Activated CD8-positive, alpha-beta T cell treated with anti-CD3 and anti-CD28 coated beads, Interleukin-2, amount 10 ng/mL, durations not matched to agents 7 days and 5 days (primary cell): Measurements from ENCODE around the gene GLIS1. TPM values are rescaled to one million over a fixed set of nuclear protein-coding genes. Genes with fewer than 3 reads are reported as not detected.

Source experiments
- ATAC-seq: fragments of 150-1000 bp; cut with Tn5 transposase; one replicate; pipeline ENCODE4 v1.10.0; 2021; ENCODE audit warnings: moderate library complexity
- CTCF ChIA-PET: fragments of 350-600 bp; sonication (Branson Sonifier 250); formaldehyde crosslinking; loops from one replicate; lab custom pipeline; 2021; ENCODE audit warnings: antibody characterized with exemption; lab: Charles Lee
- POLR2A ChIA-PET: fragments of 350-600 bp; sonication (Branson Sonifier 250); formaldehyde crosslinking; loops from one replicate; lab custom pipeline; 2021; ENCODE audit warnings: antibody characterized with exemption; lab: Charles Lee
- DNase-seq: peaks from one replicate; pipeline ENCODE4 v3.0.0-alpha.2; 2020
- H3K27ac Mint-ChIP-seq: one replicate; pipeline ENCODE4 v1.8.0; 2021; ENCODE audit warnings: mild to moderate bottlenecking, mixed read lengths
- H3K27me3 Mint-ChIP-seq: one replicate; pipeline ENCODE4 v1.8.0; 2021; ENCODE audit warnings: low read depth, mixed read lengths
- H3K36me3 Mint-ChIP-seq: one replicate; pipeline ENCODE4 v1.8.0; 2021; ENCODE audit warnings: low read depth, mixed read lengths
- H3K4me1 Mint-ChIP-seq: one replicate; pipeline ENCODE4 v1.8.0; 2021; ENCODE audit warnings: low read depth, mixed read lengths
- H3K4me3 Mint-ChIP-seq: one replicate; pipeline ENCODE4 v1.8.0; 2021; ENCODE audit warnings: mild to moderate bottlenecking, mixed read lengths
- H3K9me3 Mint-ChIP-seq: one replicate; pipeline ENCODE4 v1.8.0; 2022; ENCODE audit warnings: mixed read lengths; ENCODE audit not compliant: insufficient read depth
- total RNA-seq, 2 experiments: library from RNA; stranded (reverse); gene quantifications; one replicate each; pipeline ENCODE4 v1.2.3, GENCODE V29; 2021

The GLIS1 gene
- total RNA-seq, 2 experiments from 2014 or later: not detected

- Mint-ChIP-seq H3K4me1 (no peaks in the 10 kb centered on the region), H3K4me3 (no peak overlapping the region), H3K27ac (no peak overlapping the region), H3K27me3 (no peaks in the 10 kb centered on the region), H3K36me3 (no peaks in the 10 kb centered on the region), H3K9me3 (no peaks in the 10 kb centered on the region)
- no peak for ATAC-seq
- ChIA-PET POLR2A (no interaction called here), CTCF (no interaction called here)
- no peak for DNase-seq
Measured at GRCh38 chr1:53539711-53540603, 199.0 kb downstream of the GLIS1 start.

GRCh38 chr1:53539226-53539625 is 199.7 kb downstream of the GLIS1 start:
- no peaks in the 10 kb centered on the region for H3K4me1 Mint-ChIP-seq
- ATAC-seq (no peak), DNase-seq (no peak)
- no peak overlapping the region for H3K27ac Mint-ChIP-seq
- CTCF ChIA-PET: no interaction called here
- H3K9me3 Mint-ChIP-seq: no peaks in the 10 kb centered on the region
- H3K36me3 Mint-ChIP-seq: no peaks in the 10 kb centered on the region
- no peaks in the 10 kb centered on the region for H3K27me3 Mint-ChIP-seq
- POLR2A ChIA-PET: no interaction called here
- H3K4me3 Mint-ChIP-seq: no peak overlapping the region

GRCh38 chr1:53536606-53537005 is 202.4 kb downstream of the GLIS1 start:
- H3K9me3 Mint-ChIP-seq: no peaks in the 10 kb centered on the region
- no peak for DNase-seq
- no peak overlapping the region for H3K4me3 Mint-ChIP-seq
- no peaks in the 10 kb centered on the region for H3K4me1 Mint-ChIP-seq
- H3K36me3 Mint-ChIP-seq: no peaks in the 10 kb centered on the region
- no peak overlapping the region for H3K27ac Mint-ChIP-seq
- ChIA-PET CTCF (no interaction called here), POLR2A (interaction anchor here (0.6 kb wide), 1 partner anchor 225 kb away, joined by 3 read pairs; no protein-coding TSS in a partner anchor)
- no peak for ATAC-seq
- no peaks in the 10 kb centered on the region for H3K27me3 Mint-ChIP-seq

GRCh38 chr1:53535846-53536245 is 203.1 kb downstream of the GLIS1 start:
- Mint-ChIP-seq H3K4me3 (no peak overlapping the region), H3K9me3 (no peaks in the 10 kb centered on the region), H3K27ac (no peak overlapping the region), H3K27me3 (no peaks in the 10 kb centered on the region), H3K4me1 (no peaks in the 10 kb centered on the region), H3K36me3 (no peaks in the 10 kb centered on the region)
- POLR2A ChIA-PET: no interaction called here
- DNase-seq: no peak
- no peak for ATAC-seq
- CTCF ChIA-PET: no interaction called here

GRCh38 chr1:53535226-53535625 is 203.7 kb downstream of the GLIS1 start:
- no peak for ATAC-seq
- CTCF ChIA-PET: no interaction called here

GRCh38 chr1:53532912-53533311 is 206.1 kb downstream of the GLIS1 start:
- ATAC-seq (no peak), DNase-seq (no peak)
- Mint-ChIP-seq H3K4me3 (no peak overlapping the region), H3K9me3 (no peaks in the 10 kb centered on the region), H3K27me3 (no peaks in the 10 kb centered on the region), H3K4me1 (no peaks in the 10 kb centered on the region), H3K36me3 (no peaks in the 10 kb centered on the region), H3K27ac (no peak overlapping the region)
- CTCF ChIA-PET: no interaction called here
- POLR2A ChIA-PET: no interaction called here

More at GRCh38 chr1:53535226-53535625, 203.7 kb downstream of the GLIS1 start:
- Mint-ChIP-seq H3K27ac (no peak overlapping the region), H3K4me1 (no peaks in the 10 kb centered on the region), H3K9me3 (no peaks in the 10 kb centered on the region), H3K4me3 (no peak overlapping the region), H3K36me3 (no peaks in the 10 kb centered on the region), H3K27me3 (no peaks in the 10 kb centered on the region)
- no peak for DNase-seq
- POLR2A ChIA-PET: no interaction called here

- Mint-ChIP-seq H3K9me3 (no peaks in the 10 kb centered on the region), H3K36me3 (no peaks in the 10 kb centered on the region), H3K27me3 (no peaks in the 10 kb centered on the region), H3K4me3 (no peak overlapping the region), H3K27ac (no peak overlapping the region), H3K4me1 (no peaks in the 10 kb centered on the region)
- DNase-seq (no peak), ATAC-seq (no peak)
- POLR2A ChIA-PET: no interaction called here
- CTCF ChIA-PET: no interaction called here
Measured at GRCh38 chr1:53532377-53532776, 206.6 kb downstream of the GLIS1 start.

GRCh38 chr1:53530550-53530949 is 208.4 kb downstream of the GLIS1 start:
- no peak for ATAC-seq
- no peaks in the 10 kb centered on the region for H3K36me3 Mint-ChIP-seq
- CTCF ChIA-PET: no interaction called here

GRCh38 chr1:53529555-53529954 is 209.4 kb downstream of the GLIS1 start:
- H3K36me3 Mint-ChIP-seq: no peaks in the 10 kb centered on the region
- H3K4me1 Mint-ChIP-seq: no peaks in the 10 kb centered on the region
- no peak for ATAC-seq
- ChIA-PET CTCF (no interaction called here), POLR2A (no interaction called here)
- H3K27ac Mint-ChIP-seq: no peak overlapping the region
- H3K4me3 Mint-ChIP-seq: no peak overlapping the region
- DNase-seq: no peak
- no peaks in the 10 kb centered on the region for H3K9me3 Mint-ChIP-seq
- H3K27me3 Mint-ChIP-seq: no peaks in the 10 kb centered on the region

More at GRCh38 chr1:53530550-53530949, 208.4 kb downstream of the GLIS1 start:
- Mint-ChIP-seq H3K4me1 (no peaks in the 10 kb centered on the region), H3K27me3 (no peaks in the 10 kb centered on the region), H3K9me3 (no peaks in the 10 kb centered on the region), H3K27ac (no peak overlapping the region), H3K4me3 (no peak overlapping the region)
- no peak for DNase-seq
- POLR2A ChIA-PET: no interaction called here

- ChIA-PET POLR2A (no interaction called here), CTCF (no interaction called here)
- Mint-ChIP-seq H3K4me3 (no peak overlapping the region), H3K27me3 (no peaks in the 10 kb centered on the region), H3K4me1 (no peaks in the 10 kb centered on the region), H3K36me3 (no peaks in the 10 kb centered on the region), H3K27ac (no peak overlapping the region), H3K9me3 (no peaks in the 10 kb centered on the region)
- ATAC-seq (no peak), DNase-seq (no peak)
Measured at GRCh38 chr1:53527368-53527767, 211.6 kb downstream of the GLIS1 start.

GRCh38 chr1:53526451-53527101 is 212.4 kb downstream of the GLIS1 start:
- Mint-ChIP-seq H3K27ac (no peak overlapping the region), H3K4me3 (no peak overlapping the region), H3K4me1 (no peaks in the 10 kb centered on the region), H3K36me3 (no peaks in the 10 kb centered on the region), H3K27me3 (no peaks in the 10 kb centered on the region), H3K9me3 (no peaks in the 10 kb centered on the region)
- CTCF ChIA-PET: no interaction called here
- DNase-seq (no peak), ATAC-seq (no peak)
- POLR2A ChIA-PET: no interaction called here

- H3K4me1 Mint-ChIP-seq: no peaks in the 10 kb centered on the region
- H3K9me3 Mint-ChIP-seq: no peaks in the 10 kb centered on the region
- ATAC-seq (no peak), DNase-seq (no peak)
- ChIA-PET CTCF (no interaction called here), POLR2A (no interaction called here)
- no peaks in the 10 kb centered on the region for H3K36me3 Mint-ChIP-seq
- H3K27ac Mint-ChIP-seq: no peak overlapping the region
- H3K4me3 Mint-ChIP-seq: no peak overlapping the region
- H3K27me3 Mint-ChIP-seq: no peaks in the 10 kb centered on the region
Measured at GRCh38 chr1:53525595-53525994, 213.4 kb downstream of the GLIS1 start.
